PC-3 (cell line): Measurements from ENCODE around the gene NANOGP8. TPM values are rescaled to one million over a fixed set of nuclear protein-coding genes. Genes with fewer than 3 reads are reported as not detected.

Experiments used
- ATAC-seq: fragments of 200-7000 bp; cut with Tn5 transposase; 2 replicates; pipeline ENCODE4 v1.9.1; 2020; ENCODE audit warnings: mild to moderate bottlenecking, moderate library complexity
- BruUV-seq: library from RNA; stranded (reverse); fragments of 400-500 nt; replicated peaks from 2 replicates; lab custom pipeline; 2021; lab: Mats Ljungman, UMichigan
- CTCF ChIA-PET: fragments of 300-600 bp; sonication (Branson Sonifier 250); formaldehyde crosslinking; loops from one replicate; lab custom pipeline; 2022; ENCODE audit warnings: antibody characterized with exemption; lab: Charles Lee
- POLR2A ChIA-PET: fragments of 300-600 bp; sonication (Branson Sonifier 250); formaldehyde crosslinking; loops from one replicate; lab custom pipeline; 2022; ENCODE audit warnings: antibody characterized with exemption; ENCODE audit not compliant: unreplicated experiment; lab: Charles Lee
- DNase-seq: peaks from one replicate; pipeline ENCODE4 v3.0.0-alpha.2; 2015
- H2AFZ ChIP-seq: fragments of 300-600 bp; sonication (generic); 2 replicates; pipeline ENCODE4 v1.6.0; 2016; ENCODE audit warnings: antibody characterized with exemption, low read length
- H3F3A ChIP-seq: fragments of 300-600 bp; sonication (generic); one replicate; pipeline ENCODE4 v1.6.0; 2017; ENCODE audit warnings: antibody characterized with exemption, low read length, control low read depth, mild to moderate bottlenecking; ENCODE audit not compliant: unreplicated experiment
- H3K27ac ChIP-seq: fragments of 300-600 bp; sonication (generic); 2 replicates; pipeline ENCODE4 v1.5.1; 2016; ENCODE audit warnings: mild to moderate bottlenecking, low read length
- H3K27me3 ChIP-seq: fragments of 300-600 bp; sonication (generic); 2 replicates; pipeline ENCODE4 v1.6.1; 2016; ENCODE audit warnings: low read length, mixed read lengths
- H3K36me3 ChIP-seq: fragments of 300-600 bp; sonication (generic); 2 replicates; pipeline ENCODE4 v1.6.1; 2016; ENCODE audit warnings: low read depth, mixed run types, low read length, mixed read lengths
- H3K4me1 ChIP-seq: fragments of 300-600 bp; sonication (generic); 2 replicates; pipeline ENCODE4 v1.5.1; 2016; ENCODE audit warnings: low read length; ENCODE audit not compliant: insufficient read depth
- H3K4me2 ChIP-seq: fragments of 300-600 bp; sonication (generic); 2 replicates; pipeline ENCODE4 v1.6.0; 2016; ENCODE audit warnings: low read length
- H3K4me3 ChIP-seq: fragments of 300-600 bp; sonication (generic); 2 replicates; pipeline ENCODE4 v1.5.1; 2016; ENCODE audit warnings: mild to moderate bottlenecking, low read length, mixed read lengths
- H3K79me2 ChIP-seq: fragments of 300-600 bp; sonication (generic); 2 replicates; pipeline ENCODE4 v1.6.1; 2017; ENCODE audit warnings: low read length, mixed read lengths
- H3K9ac ChIP-seq: fragments of 300-600 bp; sonication (generic); 2 replicates; pipeline ENCODE4 v1.6.0; 2016; ENCODE audit warnings: mild to moderate bottlenecking, low read length
- H3K9me2 ChIP-seq: fragments of 300-600 bp; sonication (generic); replicated peaks from 2 replicates; pipeline ENCODE4 v1.6.1; 2016; ENCODE audit warnings: mixed run types, low read length, mixed read lengths
- H3K9me3 ChIP-seq: fragments of 300-600 bp; sonication (generic); 2 replicates; pipeline ENCODE4 v1.6.1; 2016; ENCODE audit warnings: low read length, mixed read lengths
- H4K20me1 ChIP-seq: fragments of 300-600 bp; sonication (generic); 2 replicates; pipeline ENCODE4 v1.6.1; 2016; ENCODE audit warnings: low read length, mixed read lengths
- CTCF ChIP-seq: fragments of 300-600 bp; sonication (generic); conservative IDR thresholded peaks from 2 replicates; pipeline ENCODE4 v1.5.1; 2017; ENCODE audit warnings: antibody characterized with exemption, low read depth, mild to moderate bottlenecking, low read length
- EZH2 ChIP-seq: fragments of 300-600 bp; sonication (generic); IDR thresholded peaks from one replicate; pipeline ENCODE4 v1.6.1; 2017; ENCODE audit warnings: antibody characterized with exemption, mild to moderate bottlenecking, low read length; ENCODE audit not compliant: unreplicated experiment
- EZH2phosphoT487 ChIP-seq: fragments of 300-600 bp; sonication (generic); IDR thresholded peaks from 2 replicates; pipeline ENCODE4 v1.6.1; 2018; ENCODE audit warnings: mild to moderate bottlenecking, antibody characterized with exemption, low read length, borderline replicate concordance
- intact Hi-C: fragments of 100-400 bp; cut with micrococcal nuclease; formaldehyde crosslinking; loops from 2 replicates; pipeline ENCODE4 v1.9.0; 2023
- total RNA-seq: library from RNA; depleted of rRNA; stranded (reverse); fragments of >200 nt; gene quantifications from 2 replicates; pipeline ENCODE4 v1.2.3, GENCODE V29; 2014

Gene NANOGP8
- total RNA-seq, 1 experiment from 2014 or later: not detected

GRCh38 chr15:35064576-35065190, 20.4 kb downstream of the NANOGP8 start:
- ChIA-PET POLR2A (no interaction called here), CTCF (no interaction called here)
- Histone ChIP-seq H3K27ac (no peak overlapping the region), H3K79me2 (no peaks in the 10 kb centered on the region), H3K4me1 (peaks cover 11% of the 10 kb centered on the region), H3K36me3 (no peaks in the 10 kb centered on the region), H2AFZ (no peak overlapping the region), H3K9me3 (no peaks in the 10 kb centered on the region), H3K4me2 (no peak overlapping the region), H4K20me1 (no peaks in the 10 kb centered on the region), H3K27me3 (no peaks in the 10 kb centered on the region), H3K9ac (no peak overlapping the region), H3K9me2 (no peaks in the 10 kb centered on the region), H3K4me3 (no peak overlapping the region), H3F3A (no peaks in the 10 kb centered on the region)
- intact Hi-C loops: no loop called here
- no TSS peak for BruUV-seq
- ATAC-seq: no peak
- no peak for DNase-seq
- no peak for TF ChIP-seq CTCF
- TF ChIP-seq EZH2phosphoT487: no peak
- no peak for TF ChIP-seq EZH2

- Histone ChIP-seq H2AFZ (no peak overlapping the region), H3K4me2 (no peak overlapping the region), H3K9me2 (no peaks in the 10 kb centered on the region), H3F3A (no peaks in the 10 kb centered on the region), H3K27me3 (no peaks in the 10 kb centered on the region), H3K9ac (no peak overlapping the region), H3K27ac (no peak overlapping the region), H3K79me2 (no peaks in the 10 kb centered on the region), H3K4me1 (peaks cover 11% of the 10 kb centered on the region), H3K4me3 (no peak overlapping the region), H3K36me3 (no peaks in the 10 kb centered on the region), H4K20me1 (no peaks in the 10 kb centered on the region), H3K9me3 (no peaks in the 10 kb centered on the region)
- TF ChIP-seq EZH2phosphoT487: no peak
- TF ChIP-seq EZH2: no peak
- TF ChIP-seq CTCF: no peak
- ATAC-seq (no peak), DNase-seq (no peak)
- ChIA-PET CTCF (no interaction called here), POLR2A (no interaction called here)
- intact Hi-C loops: no loop called here
- BruUV-seq: no TSS peak
These were observed 22.4 kb downstream of the NANOGP8 start for GRCh38 chr15:35062738-35063099.

DNA sequence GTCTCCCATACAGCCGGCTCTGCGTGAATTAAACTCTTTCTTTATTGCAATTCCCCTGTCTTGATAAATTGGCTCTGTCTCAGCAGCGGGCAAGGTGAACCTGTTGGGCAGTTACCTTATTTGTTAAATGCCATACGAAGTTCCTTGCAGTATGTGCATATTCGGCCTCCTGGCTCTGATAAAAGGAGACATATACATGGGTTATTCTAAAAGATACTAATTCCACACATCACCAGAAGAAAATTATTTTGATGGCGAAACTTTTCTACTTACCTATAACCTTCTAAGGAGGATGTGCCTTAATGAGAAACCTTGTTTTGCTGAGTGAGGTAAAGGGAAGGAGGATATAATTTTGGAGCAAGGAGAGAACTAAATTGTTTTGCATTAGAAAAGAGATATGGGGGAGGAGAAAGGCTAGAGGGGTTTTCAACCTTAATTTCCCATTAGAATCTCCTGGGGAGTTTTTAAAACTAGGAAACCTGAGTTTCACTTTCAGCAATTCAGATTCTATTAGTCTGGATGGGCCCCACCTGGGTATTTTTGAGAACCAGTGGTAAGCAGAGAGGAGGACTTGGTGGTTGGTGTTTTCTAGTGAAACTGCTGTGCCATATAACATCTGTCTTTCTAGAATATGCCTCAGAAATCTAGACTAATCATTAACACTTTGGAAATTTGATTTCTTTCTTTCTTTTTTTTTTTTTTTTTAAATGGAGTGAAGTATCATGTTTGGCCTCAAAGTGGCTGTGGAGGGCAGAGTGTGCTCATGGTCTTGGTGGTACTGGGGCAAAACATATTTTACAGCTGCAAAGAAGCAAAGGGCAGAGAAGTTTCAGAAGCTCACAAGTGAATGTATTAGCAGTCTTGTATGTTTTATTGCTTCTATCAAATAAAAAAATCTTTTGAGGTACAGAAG, 23.0 kb downstream of the NANOGP8 start:
- H3K4me3 ChIP-seq: no peak overlapping the region
- BruUV-seq: no TSS peak
- no peaks in the 10 kb centered on the region for H3K79me2 ChIP-seq
- H4K20me1 ChIP-seq: no peaks in the 10 kb centered on the region
- ChIA-PET CTCF (no interaction called here), POLR2A (no interaction called here)
- no peaks in the 10 kb centered on the region for H3F3A ChIP-seq
- no peaks in the 10 kb centered on the region for H3K9me3 ChIP-seq
- no peaks in the 10 kb centered on the region for H3K36me3 ChIP-seq
- intact Hi-C loops: no loop called here
- TF ChIP-seq EZH2 (no peak), EZH2phosphoT487 (no peak), CTCF (no peak)
- no peaks in the 10 kb centered on the region for H3K9me2 ChIP-seq
- peak overlapping the region; percentile 31 for H3K4me2 ChIP-seq
- DNase-seq (no peak), ATAC-seq (no peak)
- peaks cover 11% of the 10 kb centered on the region for H3K4me1 ChIP-seq
- H3K9ac ChIP-seq: no peak overlapping the region
- no peaks in the 10 kb centered on the region for H3K27me3 ChIP-seq
- H3K27ac ChIP-seq: no peak overlapping the region
- peak overlapping the region; percentile 55; the same call in 1 of the 2 replicates for H2AFZ ChIP-seq
